Chondrocyte (in vitro differentiated cells): ENCODE results near the gene TSPAN5. TPM values are rescaled to one million over a fixed set of nuclear protein-coding genes. Genes with fewer than 3 reads are reported as not detected.
"Not testable (repeated sequence)": the region's sequence is repeated elsewhere in the genome, so short reads cannot be mapped to it uniquely, and the experiment has no call there.

Source experiments
- DNase-seq: peaks from one replicate; pipeline ENCODE4 v3.0.0; 2021; ENCODE audit warnings: mixed read lengths, low spot score
- H3K27ac Mint-ChIP-seq: one replicate; pipeline ENCODE4 v1.8.0; 2021; ENCODE audit warnings: mild to moderate bottlenecking, moderate library complexity, mixed read lengths; ENCODE audit not compliant: unreplicated experiment
- H3K27me3 Mint-ChIP-seq: 2 replicates; pipeline ENCODE4 v1.8.0; 2021; ENCODE audit warnings: low read depth, mixed read lengths
- H3K36me3 Mint-ChIP-seq: 2 replicates; pipeline ENCODE4 v1.8.0; 2021; ENCODE audit warnings: low read depth, mixed read lengths
- H3K4me1 Mint-ChIP-seq: 2 replicates; pipeline ENCODE4 v1.8.0; 2021; ENCODE audit warnings: low read depth, mild to moderate bottlenecking, mixed read lengths
- H3K4me3 Mint-ChIP-seq: one replicate; pipeline ENCODE4 v1.8.0; 2021; ENCODE audit warnings: mild to moderate bottlenecking, moderate library complexity, mixed read lengths; ENCODE audit not compliant: unreplicated experiment
- H3K9me3 Mint-ChIP-seq: 2 replicates; pipeline ENCODE4 v1.8.0; 2021; ENCODE audit warnings: low read depth, mixed read lengths
- CTCF ChIP-seq: fragments of 200-600 bp; sonication (generic); IDR thresholded peaks from 2 replicates; pipeline ENCODE4 v1.5.0; 2021; ENCODE audit warnings: antibody characterized with exemption, mild to moderate bottlenecking, moderate library complexity
- total RNA-seq: library from RNA; stranded (reverse); gene quantifications from 3 replicates; pipeline ENCODE4 v1.2.1, GENCODE V29; 2021

The TSPAN5 gene
- total RNA-seq, 1 donor from 2014 or later = 55.5 TPM

GRCh38 chr4:98482503-98482846, 175.9 kb downstream of the TSPAN5 start:
- Mint-ChIP-seq H3K36me3 (peaks cover 8% of the 10 kb centered on the region), H3K27ac (no peak overlapping the region), H3K4me1 (peaks cover 46% of the 10 kb centered on the region), H3K27me3 (no peaks in the 10 kb centered on the region), H3K4me3 (no peak overlapping the region), H3K9me3 (no peaks in the 10 kb centered on the region)
- TF ChIP-seq CTCF = no peak
- no peak for DNase-seq

GRCh38 chr4:98481167-98481566, 177.2 kb downstream of the TSPAN5 start:
- H3K27ac Mint-ChIP-seq = peak overlapping the region; percentile 69

GRCh38 chr4:98480535-98480934, 177.9 kb downstream of the TSPAN5 start:
- Mint-ChIP-seq H3K27ac (no peak overlapping the region), H3K27me3 (no peaks in the 10 kb centered on the region), H3K4me3 (no peak overlapping the region), H3K9me3 (no peaks in the 10 kb centered on the region), H3K4me1 (peaks cover 41% of the 10 kb centered on the region), H3K36me3 (peaks cover 13% of the 10 kb centered on the region)
- no peak for DNase-seq
- no peak for TF ChIP-seq CTCF

More at GRCh38 chr4:98481167-98481566, 177.2 kb downstream of the TSPAN5 start:
- Mint-ChIP-seq H3K27me3 (no peaks in the 10 kb centered on the region), H3K36me3 (peaks cover 10% of the 10 kb centered on the region), H3K4me3 (no peak overlapping the region), H3K9me3 (no peaks in the 10 kb centered on the region), H3K4me1 (peaks cover 46% of the 10 kb centered on the region)
- DNase-seq = no peak
- no peak for TF ChIP-seq CTCF

- peaks cover 17% of the 10 kb centered on the region for H3K36me3 Mint-ChIP-seq
- H3K27ac Mint-ChIP-seq, H3K4me3 Mint-ChIP-seq: not testable (repeated sequence)
Measured at GRCh38 chr4:98479590-98479989, 178.8 kb downstream of the TSPAN5 start.

GRCh38 chr4:98476891-98477290, 181.5 kb downstream of the TSPAN5 start:
- no peaks in the 10 kb centered on the region for H3K9me3 Mint-ChIP-seq
- no peak overlapping the region for H3K27ac Mint-ChIP-seq
- no peak overlapping the region for H3K4me3 Mint-ChIP-seq
- H3K27me3 Mint-ChIP-seq = no peaks in the 10 kb centered on the region
- peaks cover 27% of the 10 kb centered on the region for H3K4me1 Mint-ChIP-seq
- H3K36me3 Mint-ChIP-seq = peaks cover 29% of the 10 kb centered on the region
- DNase-seq = no peak
- no peak for TF ChIP-seq CTCF

More at GRCh38 chr4:98479590-98479989, 178.8 kb downstream of the TSPAN5 start:
- not testable (repeated sequence) for DNase-seq, H3K9me3 Mint-ChIP-seq, H3K27me3 Mint-ChIP-seq
- H3K4me1 Mint-ChIP-seq = peaks cover 39% of the 10 kb centered on the region

GRCh38 chr4:98474408-98474844, 184.0 kb downstream of the TSPAN5 start:
- TF ChIP-seq CTCF = no peak
- Mint-ChIP-seq H3K9me3 (no peaks in the 10 kb centered on the region), H3K4me3 (no peak overlapping the region), H3K4me1 (peaks cover 39% of the 10 kb centered on the region), H3K27ac (peak overlapping the region; percentile 41), H3K27me3 (no peaks in the 10 kb centered on the region), H3K36me3 (peaks cover 37% of the 10 kb centered on the region)
- no peak for DNase-seq
